HL-60 (cell line): ENCODE results near the gene EPHA1.
A peak's percentile ranks its signal among the peaks of the same experiment; 100 is the strongest.

Experiments
- DNase-seq, 2 experiments: peaks; one replicate each; pipeline ENCODE4 v3.0.0-alpha.2; 2010 to 2020; ENCODE audit warnings: low read depth in 1 of 2, low spot score in 1 of 2
- H3K27ac ChIP-seq: fragments of 250-450 bp; sonication (Bioruptor Pico); replicated peaks from 2 replicates; pipeline ENCODE4 v1.5.1; 2020; ENCODE audit warnings: mild to moderate bottlenecking, moderate library complexity
- H3K27me3 ChIP-seq: fragments of 250-450 bp; sonication (Bioruptor Pico); 2 replicates; pipeline ENCODE4 v1.5.1; 2021; ENCODE audit warnings: mild to moderate bottlenecking, moderate library complexity; ENCODE audit not compliant: insufficient read depth, poor library complexity, severe bottlenecking
- H3K4me3 ChIP-seq: replicated peaks from 2 replicates; pipeline ENCODE4 v1.5.1; 2011; ENCODE audit warnings: mild to moderate bottlenecking, control low read depth, low read length; ENCODE audit not compliant: insufficient read depth
- CTCF ChIP-seq: IDR thresholded peaks from one replicate; pipeline ENCODE4 v1.5.1; 2011; ENCODE audit warnings: low read length, control low read depth, inconsistent platforms; ENCODE audit not compliant: insufficient read depth
- GABPA ChIP-seq: IDR thresholded peaks from 2 replicates; pipeline ENCODE4 v1.6.1; 2012; ENCODE audit warnings: low read depth
- POLR2AphosphoS5 ChIP-seq: IDR thresholded peaks from 2 replicates; pipeline ENCODE4 v1.6.1; 2012; ENCODE audit warnings: low read depth
- REST ChIP-seq: IDR thresholded peaks from 2 replicates; pipeline ENCODE4 v1.6.1; 2012; ENCODE audit warnings: low read depth; ENCODE audit not compliant: insufficient replicate concordance
- SPI1 ChIP-seq: IDR thresholded peaks from 2 replicates; pipeline ENCODE4 v1.6.1; 2012; ENCODE audit warnings: low read depth, mild to moderate bottlenecking, borderline replicate concordance

The EPHA1 gene

GRCh38 chr7:143368387-143368786, 40.3 kb downstream of the EPHA1 start:
- no peak for TF ChIP-seq POLR2AphosphoS5
- no peak for TF ChIP-seq GABPA
- H3K4me3 ChIP-seq, result no peak overlapping the region
- DNase-seq, result no peak
- no peak overlapping the region for H3K27ac ChIP-seq
- peaks cover 12% of the 10 kb centered on the region for H3K27me3 ChIP-seq

GRCh38 chr7:143367972-143368371, 40.7 kb downstream of the EPHA1 start:
- Histone ChIP-seq H3K4me3 (no peak overlapping the region), H3K27ac (no peak overlapping the region), H3K27me3 (peaks cover 17% of the 10 kb centered on the region)
- TF ChIP-seq SPI1, result no peak
- no peak for TF ChIP-seq POLR2AphosphoS5
- TF ChIP-seq REST, result no peak
- TF ChIP-seq CTCF, result no peak
- TF ChIP-seq GABPA, result no peak
- DNase-seq, result no peak

- H3K27me3 ChIP-seq, result peaks cover 39% of the 10 kb centered on the region
- no peak for DNase-seq
- TF ChIP-seq POLR2AphosphoS5, result no peak
- no peak for TF ChIP-seq CTCF
- no peak for TF ChIP-seq GABPA
- TF ChIP-seq REST, result no peak
- TF ChIP-seq SPI1, result no peak
- peak overlapping the region; percentile 14 for H3K4me3 ChIP-seq
- no peak overlapping the region for H3K27ac ChIP-seq
Observed at GRCh38 chr7:143363016-143363937, 45.4 kb downstream of the EPHA1 start.

GRCh38 chr7:143362131-143363015, 46.3 kb downstream of the EPHA1 start, which contains the start of gene FAM131B:
Gene FAM131B, minus strand, starts transcription at chr7:143362713. Its CDS starts 110 bp downstream, at chr7:143362603.
- no peak for TF ChIP-seq GABPA
- no peak for TF ChIP-seq POLR2AphosphoS5
- TF ChIP-seq REST, result no peak
- TF ChIP-seq CTCF, result no peak
- TF ChIP-seq SPI1, result no peak
- H3K27me3 ChIP-seq, result peaks cover 39% of the 10 kb centered on the region
- H3K27ac ChIP-seq, result no peak within 1 kb of the TSS
- no peak for DNase-seq
- H3K4me3 ChIP-seq, result peak within 1 kb of the TSS; percentile 49
